ENCODE results near the gene SH3GL1.

DNA sequence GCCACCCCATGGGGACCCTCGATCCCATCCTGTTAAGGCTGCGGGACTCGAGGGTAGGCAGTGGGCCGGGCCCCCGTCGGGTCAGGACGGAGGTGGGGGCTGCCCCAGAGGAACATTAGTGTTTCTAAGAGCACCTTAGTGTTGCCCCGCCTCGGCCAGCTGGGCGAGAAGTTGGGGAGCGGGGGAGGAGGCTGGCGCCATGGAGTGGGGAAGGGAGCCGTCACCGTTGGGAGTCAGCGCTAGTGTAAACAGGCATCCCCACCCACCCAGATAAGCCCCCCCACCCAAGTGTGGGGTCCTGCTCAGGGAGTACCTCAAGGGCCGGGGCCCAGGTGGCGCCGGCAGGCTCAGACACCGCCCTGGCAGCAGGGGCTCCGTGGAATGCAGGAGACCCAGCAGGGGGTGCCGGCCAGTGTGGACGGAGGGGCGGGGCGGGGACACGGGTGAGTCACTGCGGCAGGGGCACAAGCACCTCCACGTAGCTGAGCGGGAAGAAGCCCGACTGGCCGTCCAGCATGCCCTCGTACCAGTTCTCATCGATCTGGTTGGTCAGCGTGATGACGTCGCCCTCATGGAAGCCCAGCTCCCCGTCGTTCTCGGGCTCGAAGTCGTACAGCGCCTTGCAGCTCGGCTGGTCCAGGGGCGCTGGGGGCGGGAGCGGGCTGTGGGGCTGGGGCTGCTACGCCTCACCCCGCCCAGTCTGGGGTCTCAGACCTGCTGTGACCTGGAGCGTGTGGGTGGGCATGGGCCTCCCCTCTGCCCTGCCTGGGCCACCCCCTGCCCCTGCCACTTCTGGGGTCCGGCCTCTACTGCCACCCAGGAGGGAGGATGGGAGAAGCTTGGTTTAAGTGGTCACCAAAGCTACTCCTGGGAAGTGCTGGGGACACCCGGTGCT, 38.9 kb downstream of the SH3GL1 start:
- TF ChIP-seq POLR2AphosphoS5 (IDR thresholded peaks at IDR 0.05; ENCODE audit: borderline replicate concordance, low read depth, low read length) (no peak), EZH2 (IDR thresholded peaks at IDR 0.05) (no peak), FOXP2 (optimal IDR thresholded peaks at IDR 0.05; ENCODE audit: control extremely low read depth, extremely low read length, insufficient read depth) (no peak)

All from SK-N-MC (cell line).